K562 (cell line): ENCODE measurements around the gene MKRN1. TPM values are rescaled to one million over a fixed set of nuclear protein-coding genes. Genes with fewer than 3 reads are reported as not detected.
A peak's percentile ranks its signal among the peaks of the same experiment; 100 is the strongest.

Experiments used
- AFF1 ChIP-seq, 2 experiments: fragments of 450-650 bp; IDR thresholded peaks; 2 replicates each; pipeline ENCODE4 v1.6.1; 2018; ENCODE audit warnings: mild to moderate bottlenecking in 2 of 2, low read depth in 1 of 2; ENCODE audit not compliant: partially characterized antibody in 2 of 2
- ARID3B ChIP-seq: fragments of 250-450 bp; sonication (Bioruptor Pico); IDR thresholded peaks from 2 replicates; pipeline ENCODE4 v1.4.0; 2020; ENCODE audit warnings: borderline replicate concordance
- BRF2 ChIP-seq: IDR thresholded peaks from 3 replicates; pipeline ENCODE4 v1.6.1; 2011; ENCODE audit warnings: borderline replicate concordance, mild to moderate bottlenecking; ENCODE audit not compliant: insufficient read length, insufficient read depth
- DPF2 ChIP-seq: fragments of 450-650 bp; IDR thresholded peaks from 2 replicates; pipeline ENCODE4 v1.6.1; 2016
- FOXO4 ChIP-seq: fragments of 450-650 bp; formaldehyde crosslinking; IDR thresholded peaks from 2 replicates; pipeline ENCODE4 v1.4.0; 2020; ENCODE audit warnings: mild to moderate bottlenecking, moderate library complexity
- HES1 ChIP-seq: fragments of 450-650 bp; IDR thresholded peaks from 2 replicates; pipeline ENCODE4 v1.6.1; 2016; ENCODE audit warnings: low read depth, mild to moderate bottlenecking, moderate library complexity
- ID3 ChIP-seq, 2 experiments: fragments of 250-450 bp in 1 of 2; fragments of 450-650 bp in 1 of 2; sonication (Bioruptor Pico) in 1 of 2; IDR thresholded peaks; 2 replicates each; pipeline versions ENCODE4 v1.6.1 to v1.8.0; 2016 to 2021; ENCODE audit warnings: mild to moderate bottlenecking in 2 of 2, moderate library complexity in 2 of 2, missing compliant biosample characterization in 1 of 2, missing genetic modification characterization in 1 of 2
- RBM25 ChIP-seq: fragments of 200-400 bp; formaldehyde crosslinking; IDR thresholded peaks from 2 replicates; pipeline ENCODE4 v1.6.1; 2018; ENCODE audit warnings: low read length, low read depth, moderate library complexity; ENCODE audit not compliant: severe bottlenecking
- ZNF395 ChIP-seq: fragments of 200-800 bp; sonication (Bioruptor generic); IDR thresholded peaks from 2 replicates; pipeline ENCODE4 v1.6.1; 2017; ENCODE audit warnings: missing genetic modification characterization, missing compliant biosample characterization
- ZNF592 ChIP-seq: fragments of 450-650 bp; IDR thresholded peaks from 2 replicates; pipeline ENCODE4 v1.6.1; 2017; ENCODE audit warnings: antibody characterized with exemption, mild to moderate bottlenecking
- polyA plus RNA-seq, 8 experiments: library from polyadenylated mRNA; depleted of rRNA in 4 of 8; stranded (reverse) in 5 of 8; unstranded in 3 of 8; fragments of >200 nt; fragmentation: Nextera tagmentation in 2 of 8; fragmentation: Illumina TruSeq in 1 of 8; extraction: Ambion mirVana in 2 of 8; extraction: Trizol in 1 of 8; gene quantifications; 2 replicates each; pipeline versions ENCODE4 v1.2.1 to v1.2.3, GENCODE V29; 2011 to 2014; ENCODE audit warnings: inconsistent platforms in 1 of 8, missing spikeins in 1 of 8
- total RNA-seq, 7 experiments: library from RNA; depleted of rRNA in 6 of 7; stranded (reverse); fragments of >200 nt in 6 of 7; fragmentation: Illumina TruSeq in 2 of 7; extraction: Trizol in 2 of 7; gene quantifications; 2 replicates each; pipeline versions ENCODE4 v1.2.1 to v1.2.3, GENCODE V29; 2011 to 2021; ENCODE audit warnings: low replicate concordance in 1 of 7

The MKRN1 gene
- total and polyA plus RNA-seq, 9 of the 15 experiments (the other 6 are each of a cell fraction or from before 2014, with no cell fraction given) = 30.5 to 90.3 (median 76.0) TPM

GRCh38 chr7:140479739-140480084, 407 bp upstream of the MKRN1 start (continued):
- TF ChIP-seq AFF1 (IDR thresholded peaks at IDR 0.05; ENCODE audit: low read depth in 1 of 2, partially characterized antibody in 2 of 2) = no peak
- TF ChIP-seq BRF2 = no peak
- TF ChIP-seq FOXO4 (CRISPR knock-in tag) = no peak
- peak; percentile 63; the same call in 1 of the 2 replicates for TF ChIP-seq DPF2
- no peak for TF ChIP-seq ID3 (CRISPR knock-in tag; IDR thresholded peaks at IDR 0.05)
- 0 out of 2 replicates have a peak, but pooled peaks have one; percentile 20 for TF ChIP-seq ID3 (tag; IDR thresholded peaks at IDR 0.05)
- peak; percentile 11; the same call in 1 of the 2 replicates for TF ChIP-seq ZNF592
- TF ChIP-seq HES1 = no peak
- no peak for TF ChIP-seq ZNF395
- peak; percentile 1 for TF ChIP-seq RBM25
- no peak for TF ChIP-seq ARID3B
